Activated T-cell treated with anti-CD3 and anti-CD28 coated beads for 1 hour (primary cell): ENCODE data around the gene CYP1A1.

Experiments
- DNase-seq: peaks from one replicate; pipeline ENCODE4 v3.0.0-alpha.2; 2020; ENCODE audit warnings: low read depth

The CYP1A1 gene, protein sequence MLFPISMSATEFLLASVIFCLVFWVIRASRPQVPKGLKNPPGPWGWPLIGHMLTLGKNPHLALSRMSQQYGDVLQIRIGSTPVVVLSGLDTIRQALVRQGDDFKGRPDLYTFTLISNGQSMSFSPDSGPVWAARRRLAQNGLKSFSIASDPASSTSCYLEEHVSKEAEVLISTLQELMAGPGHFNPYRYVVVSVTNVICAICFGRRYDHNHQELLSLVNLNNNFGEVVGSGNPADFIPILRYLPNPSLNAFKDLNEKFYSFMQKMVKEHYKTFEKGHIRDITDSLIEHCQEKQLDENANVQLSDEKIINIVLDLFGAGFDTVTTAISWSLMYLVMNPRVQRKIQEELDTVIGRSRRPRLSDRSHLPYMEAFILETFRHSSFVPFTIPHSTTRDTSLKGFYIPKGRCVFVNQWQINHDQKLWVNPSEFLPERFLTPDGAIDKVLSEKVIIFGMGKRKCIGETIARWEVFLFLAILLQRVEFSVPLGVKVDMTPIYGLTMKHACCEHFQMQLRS

DNA sequence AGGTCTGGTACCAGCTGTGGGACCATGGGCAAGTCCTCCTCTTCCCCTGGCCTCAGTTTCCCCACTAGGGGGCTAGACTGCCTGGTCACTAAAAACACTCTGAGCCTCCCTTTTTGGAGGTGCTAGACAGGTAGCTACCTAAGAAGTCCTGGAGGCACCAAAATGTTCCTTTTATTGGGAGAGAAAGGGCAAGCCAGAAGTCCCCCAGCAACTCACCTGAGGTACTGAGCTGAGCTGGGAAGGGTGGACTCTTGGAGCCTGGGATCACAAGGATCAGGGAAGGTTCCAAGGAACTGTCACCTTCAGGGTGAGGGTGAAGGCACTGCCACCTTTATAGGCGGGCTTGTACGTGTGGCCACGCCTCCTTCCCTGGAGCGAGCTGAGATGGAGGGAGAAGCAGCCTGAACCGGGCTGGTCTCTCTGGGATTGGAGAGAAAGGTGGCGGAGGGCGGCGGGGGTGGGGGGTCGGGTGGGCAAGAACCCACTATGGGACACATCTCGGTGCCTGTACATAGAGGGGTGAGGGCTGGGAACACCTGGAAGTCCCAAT, at the start of gene CYP1A1:
TSS of gene CYP1A1 (minus strand) at position 304 of the 550 bp plus-strand sequence. CDS start 2,431 bp downstream, outside the sequence.
- DNase-seq, result no peak

DNA sequence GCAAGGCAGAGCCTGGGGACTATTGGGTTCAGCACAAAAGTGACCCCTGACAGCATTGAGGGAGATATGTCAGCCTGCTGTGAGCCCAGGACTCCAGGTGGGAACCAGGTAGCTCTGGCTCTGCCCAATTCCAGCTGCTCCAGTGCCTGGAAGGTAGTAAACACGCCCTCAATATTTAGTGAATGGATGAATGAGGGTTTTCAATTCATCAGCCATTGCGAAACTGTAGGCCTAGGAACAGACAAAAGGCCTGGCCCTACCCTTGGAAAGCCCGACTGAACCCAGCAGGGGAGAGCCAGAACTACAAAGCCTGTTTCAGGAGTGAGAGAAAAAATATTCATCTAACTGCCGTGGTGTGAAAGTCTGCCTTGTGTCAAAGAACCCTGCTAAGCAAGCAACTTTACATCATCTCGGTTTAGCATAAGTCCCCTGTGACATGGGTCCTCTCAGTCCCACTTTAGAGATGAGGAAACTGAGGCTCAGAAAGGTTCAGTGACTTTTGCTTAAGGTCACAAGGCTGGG, 48.5 kb upstream of the CYP1A1 start:
- no peak for DNase-seq

DNA sequence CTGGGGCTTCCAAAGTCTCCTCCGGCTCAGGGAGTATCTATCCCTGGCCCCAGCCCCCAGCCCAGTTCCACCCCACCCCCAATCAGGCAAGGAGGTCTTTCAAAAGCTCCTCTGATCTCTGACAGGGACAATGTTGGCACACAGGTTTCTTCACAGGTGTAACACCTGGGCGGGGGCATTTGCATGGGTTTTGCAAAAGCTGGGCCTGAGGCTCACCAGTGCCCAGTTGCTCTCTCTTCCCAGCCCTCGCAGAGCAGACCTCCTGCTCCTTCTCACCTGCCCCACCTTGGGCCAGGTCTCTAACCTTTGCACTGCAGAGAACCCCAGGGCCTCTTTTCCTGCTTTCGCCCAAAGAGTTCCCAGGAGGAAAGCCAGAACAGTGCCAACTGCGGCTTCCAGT, 48.0 kb upstream of the CYP1A1 start:
- DNase-seq, result no peak

DNA sequence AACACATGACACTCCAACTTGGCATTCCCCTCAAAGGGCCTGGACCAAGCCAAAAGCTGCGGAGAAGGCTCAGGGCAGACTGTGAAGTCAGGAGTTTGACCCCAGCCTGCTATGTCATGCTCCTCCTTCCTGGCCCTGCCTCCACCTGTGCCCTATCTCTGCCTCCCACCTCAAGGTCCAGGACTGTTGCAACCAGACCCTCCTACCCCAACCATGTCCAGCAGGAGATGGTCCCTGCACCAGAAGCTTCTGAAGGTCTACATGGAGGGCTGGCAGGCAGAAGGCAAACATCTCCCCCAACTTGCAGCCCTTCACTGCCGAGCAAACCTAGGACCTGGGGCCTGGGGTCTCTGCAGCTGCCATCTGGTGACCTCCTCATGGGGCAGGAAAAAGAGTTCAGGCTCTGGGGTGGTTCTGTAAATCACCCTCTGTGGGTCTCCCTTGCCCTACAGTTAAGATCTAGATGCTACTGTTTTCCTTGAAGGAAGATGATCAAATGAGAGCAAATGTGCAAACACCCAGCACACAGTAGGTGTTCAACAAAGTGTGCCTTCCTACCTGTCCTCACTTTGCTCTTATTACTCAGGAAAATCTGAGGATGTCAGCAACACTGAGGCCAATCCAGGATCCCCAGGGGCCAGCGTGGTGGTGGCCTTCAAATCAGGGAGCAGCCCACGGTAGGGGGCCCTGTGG, 45.0 kb upstream of the CYP1A1 start:
- no peak for DNase-seq

DNA sequence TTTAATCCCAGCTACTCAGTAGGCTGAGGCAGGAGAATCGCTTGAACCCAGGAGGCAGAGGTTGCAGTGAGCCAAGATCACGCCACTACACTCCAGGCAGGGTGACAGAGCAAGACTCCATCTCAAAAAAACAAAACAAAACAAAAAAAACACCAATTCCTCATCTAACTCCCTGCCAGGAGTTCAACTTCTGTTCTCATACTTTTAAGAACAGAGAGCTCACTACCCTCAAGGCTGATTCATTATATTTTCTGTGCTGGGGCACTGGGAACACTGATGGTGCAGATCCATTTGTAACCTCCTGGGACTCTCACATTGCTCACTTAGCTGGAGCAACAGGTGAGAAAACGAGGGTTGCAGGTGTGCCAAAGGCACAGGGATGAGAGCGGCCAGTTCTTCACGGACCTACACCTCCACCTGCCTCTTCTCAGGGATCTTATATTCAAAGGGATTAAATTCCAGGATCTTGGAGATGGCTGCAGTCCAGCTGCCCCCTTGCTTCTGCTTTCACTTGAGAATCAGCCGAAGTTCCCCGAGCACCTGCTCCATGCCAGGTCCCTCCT, 44.2 kb upstream of the CYP1A1 start:
- DNase-seq, result no peak

DNA sequence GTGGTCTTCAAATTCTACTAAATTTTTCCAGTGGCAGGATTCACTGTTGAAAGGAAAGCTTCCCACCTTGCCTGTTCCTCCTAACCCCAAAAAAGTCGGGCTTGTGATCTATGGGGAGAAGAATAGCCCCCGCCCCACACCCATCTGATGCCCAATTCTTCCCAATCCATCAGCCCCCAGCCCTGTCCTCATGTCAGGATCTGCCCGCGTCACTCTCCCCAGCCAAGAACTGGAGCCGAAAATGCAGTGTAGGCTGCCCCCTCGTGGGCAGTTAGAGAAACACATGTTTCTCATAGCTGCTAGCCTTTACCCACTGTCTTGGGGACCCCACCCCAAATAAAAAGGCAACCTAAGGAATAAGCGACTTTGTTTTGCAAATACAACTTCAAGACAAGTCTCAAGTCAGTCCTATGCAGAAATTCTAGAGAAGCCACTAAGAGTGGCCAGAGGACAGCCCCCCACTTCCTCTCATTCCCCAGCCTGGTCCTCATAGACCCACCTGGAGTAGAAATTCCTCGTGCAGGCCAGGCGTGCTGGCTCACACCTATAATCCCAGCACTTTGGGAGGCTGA, 43.5 kb upstream of the CYP1A1 start:
- no peak for DNase-seq

DNA sequence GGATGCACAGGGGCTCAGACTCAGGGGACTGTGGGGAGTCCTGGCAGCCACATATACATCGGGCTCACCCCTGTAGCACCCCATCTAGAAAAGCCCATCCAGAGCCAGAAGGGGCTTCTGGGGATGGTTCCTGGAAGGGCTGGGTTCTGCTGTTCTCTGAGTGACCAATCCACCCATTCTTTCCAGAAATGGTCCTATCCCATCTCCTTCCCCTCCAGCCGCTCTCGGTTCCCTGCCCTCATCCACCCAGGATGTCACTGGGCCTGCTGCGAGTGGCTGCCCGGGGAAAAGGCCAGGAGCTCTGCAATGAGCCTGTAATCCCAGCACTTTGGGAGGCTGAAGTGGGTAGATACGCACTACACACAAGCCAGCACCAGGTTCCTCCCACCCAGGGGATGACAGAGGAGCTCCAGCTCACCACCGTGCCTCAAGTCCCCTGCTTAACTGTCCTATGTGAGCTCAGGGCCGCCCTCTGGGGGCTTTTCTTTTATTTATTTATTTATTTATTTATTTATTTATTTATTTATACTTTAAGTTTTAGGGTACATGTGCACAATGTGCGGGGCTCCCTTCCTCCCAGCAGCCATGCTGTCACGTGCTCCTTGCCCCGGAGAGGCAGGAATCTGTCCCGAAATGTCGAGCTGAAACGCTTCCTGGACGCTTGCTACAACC, 42.9 kb upstream of the CYP1A1 start:
- no peak for DNase-seq

DNA sequence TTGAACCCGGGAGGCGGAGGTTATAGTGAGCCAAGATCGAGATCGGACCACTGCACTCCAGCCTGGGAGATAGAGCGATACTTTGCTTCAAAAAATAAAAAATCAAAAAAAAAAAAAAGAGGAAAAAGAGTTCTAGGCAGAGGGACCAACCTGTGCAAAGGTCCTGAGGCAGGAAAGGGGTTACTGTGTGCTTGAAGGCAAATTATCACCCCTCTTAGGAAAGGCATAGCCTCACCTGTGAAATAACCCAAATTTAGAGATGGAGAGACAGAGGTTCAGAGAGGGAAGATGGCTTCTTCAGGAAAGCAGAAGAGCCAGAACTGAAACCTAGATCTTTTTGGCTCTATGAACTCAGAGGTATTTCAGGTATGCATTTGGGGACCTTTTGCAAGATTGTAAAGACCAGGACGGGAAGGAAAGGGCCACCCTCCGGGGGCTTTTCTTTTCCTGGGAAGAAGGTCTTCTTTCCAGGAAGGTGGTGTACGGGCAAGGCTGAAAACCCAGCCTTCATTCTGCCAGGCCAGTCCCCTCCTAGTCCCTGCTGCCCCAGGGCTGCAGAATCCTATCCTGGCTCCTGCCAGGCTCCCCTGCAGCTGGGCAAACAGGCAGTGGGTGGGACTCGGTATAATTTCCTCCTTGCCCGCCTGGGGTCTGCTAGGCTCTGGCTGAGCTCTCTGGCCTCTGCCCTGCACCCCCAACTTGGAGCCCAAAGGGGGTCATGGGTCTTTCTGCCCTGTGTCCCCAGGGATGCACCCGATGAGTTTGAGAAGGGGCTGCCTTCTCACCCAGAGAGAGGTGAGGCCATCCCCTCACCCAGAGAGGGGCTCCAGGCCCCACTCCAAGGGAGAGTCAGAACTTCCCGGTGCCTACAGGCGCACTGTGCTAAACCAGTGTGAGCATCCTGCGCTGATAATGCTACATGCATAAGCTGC, 42.1 kb upstream of the CYP1A1 start:
- DNase-seq, result no peak

DNA sequence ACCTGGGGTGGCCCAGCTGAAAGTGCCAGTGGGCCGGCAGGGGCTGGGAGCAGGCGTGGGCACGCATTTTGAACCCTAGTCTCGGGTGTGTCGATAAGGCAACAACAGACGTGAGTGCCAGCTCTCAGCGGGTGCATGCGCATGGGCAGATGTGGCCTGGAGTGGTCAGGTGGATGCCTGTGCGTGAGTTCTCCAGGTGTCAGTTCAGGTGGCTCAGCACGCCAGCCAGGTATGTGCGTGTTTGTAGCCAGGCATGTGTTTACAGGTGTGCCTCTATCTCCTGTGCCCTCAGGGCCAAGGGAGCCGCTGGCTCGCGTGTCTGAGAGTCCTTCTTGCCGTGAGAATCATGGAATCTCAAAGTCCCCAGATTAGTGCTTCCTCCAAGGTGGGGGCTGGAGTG, 38.1 kb upstream of the CYP1A1 start:
- DNase-seq, result no peak

DNA sequence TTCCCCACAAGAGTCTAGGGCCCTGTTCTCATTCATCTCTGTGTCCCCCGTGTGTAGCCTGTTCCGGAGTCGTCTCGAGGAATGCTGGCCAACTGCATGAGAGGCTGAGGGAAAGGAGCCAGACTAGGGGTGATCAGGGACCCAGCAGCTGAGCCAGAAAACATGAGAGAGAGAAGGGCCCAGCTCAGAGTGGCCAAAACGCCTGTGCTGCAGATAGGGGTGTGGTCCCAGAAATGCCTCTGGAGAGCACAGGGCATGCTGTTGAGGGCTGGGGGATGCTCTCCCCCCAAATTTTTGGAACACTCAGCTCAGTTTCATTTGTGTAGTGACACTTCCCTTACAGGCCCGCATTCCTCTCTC, 37.4 kb upstream of the CYP1A1 start:
- DNase-seq, result no peak

DNA sequence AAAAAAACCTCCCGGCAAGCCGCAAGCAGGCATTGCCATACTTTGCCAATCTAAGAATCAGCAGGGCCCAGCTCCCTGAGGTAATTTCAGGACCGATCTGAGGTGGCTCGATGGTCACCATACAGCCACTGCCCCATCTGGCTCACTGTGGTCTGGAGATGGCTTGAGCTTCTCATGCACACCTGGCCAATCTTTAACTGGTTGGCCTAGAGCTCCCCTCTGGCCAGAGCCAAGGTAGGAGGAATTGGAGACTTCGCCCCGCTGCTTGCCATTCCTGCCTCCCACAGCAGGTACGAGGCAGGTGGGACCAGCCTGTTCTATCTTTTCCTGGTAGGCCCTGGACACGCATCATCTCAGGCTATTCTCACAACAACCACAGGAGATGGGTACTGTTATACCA, 33.4 kb upstream of the CYP1A1 start:
- DNase-seq, result no peak

DNA sequence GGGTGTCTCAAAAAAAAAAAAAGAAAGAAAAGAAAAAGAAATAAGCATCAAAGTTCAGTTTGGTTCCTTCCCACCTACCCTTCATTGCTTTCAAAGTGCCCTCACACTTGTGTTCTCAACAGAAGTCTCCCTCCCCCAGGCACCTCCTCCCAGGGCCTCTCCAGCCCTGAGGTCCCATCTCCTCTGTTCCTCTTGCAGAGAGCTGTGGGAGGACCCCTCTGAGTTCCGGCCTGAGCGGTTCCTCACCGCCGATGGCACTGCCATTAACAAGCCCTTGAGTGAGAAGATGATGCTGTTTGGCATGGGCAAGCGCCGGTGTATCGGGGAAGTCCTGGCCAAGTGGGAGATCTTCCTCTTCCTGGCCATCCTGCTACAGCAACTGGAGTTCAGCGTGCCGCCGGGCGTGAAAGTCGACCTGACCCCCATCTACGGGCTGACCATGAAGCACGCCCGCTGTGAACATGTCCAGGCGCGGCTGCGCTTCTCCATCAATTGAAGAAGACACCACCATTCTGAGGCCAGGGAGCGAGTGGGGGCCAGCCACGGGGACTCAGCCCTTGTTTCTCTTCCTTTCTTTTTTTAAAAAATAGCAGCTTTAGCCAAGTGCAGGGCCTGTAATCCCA, 29.4 kb upstream of the CYP1A1 start:
- no peak for DNase-seq

DNA sequence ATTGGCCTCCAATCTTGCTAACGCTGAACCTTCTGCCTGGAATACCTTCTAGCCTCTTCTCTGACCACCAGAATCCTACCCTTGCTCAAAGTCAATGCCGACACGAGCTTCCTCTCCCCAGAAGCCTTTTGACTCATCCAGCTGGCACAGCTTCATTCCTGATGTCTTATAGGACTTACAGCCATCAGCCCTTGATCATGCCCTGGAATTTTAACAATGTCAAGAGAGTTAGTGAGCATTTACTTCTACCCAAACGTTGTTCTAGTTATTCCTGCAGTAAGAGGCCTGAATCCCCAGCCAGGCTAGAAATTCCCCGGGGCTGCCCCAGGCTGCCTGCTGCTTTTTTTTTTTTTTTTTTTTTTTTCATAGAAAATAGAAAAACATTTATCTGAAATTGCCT, 27.2 kb upstream of the CYP1A1 start:
- DNase-seq, result no peak

DNA sequence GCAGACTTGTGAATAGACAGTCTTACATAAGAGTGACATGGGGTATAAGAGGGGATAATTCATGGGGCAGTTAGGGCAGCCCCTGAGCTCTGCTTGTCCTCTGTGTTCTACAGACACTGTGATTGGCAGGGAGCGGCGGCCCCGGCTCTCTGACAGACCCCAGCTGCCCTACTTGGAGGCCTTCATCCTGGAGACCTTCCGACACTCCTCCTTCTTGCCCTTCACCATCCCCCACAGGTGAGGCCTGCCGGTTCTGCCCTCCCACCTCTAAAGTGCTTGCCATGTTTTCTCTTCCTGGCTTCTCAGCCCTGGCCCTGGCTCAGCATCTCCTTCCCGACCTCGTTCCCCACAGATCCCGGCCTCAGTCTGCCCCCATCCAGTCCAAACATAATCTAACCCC, 26.7 kb upstream of the CYP1A1 start:
- DNase-seq, result no peak

DNA sequence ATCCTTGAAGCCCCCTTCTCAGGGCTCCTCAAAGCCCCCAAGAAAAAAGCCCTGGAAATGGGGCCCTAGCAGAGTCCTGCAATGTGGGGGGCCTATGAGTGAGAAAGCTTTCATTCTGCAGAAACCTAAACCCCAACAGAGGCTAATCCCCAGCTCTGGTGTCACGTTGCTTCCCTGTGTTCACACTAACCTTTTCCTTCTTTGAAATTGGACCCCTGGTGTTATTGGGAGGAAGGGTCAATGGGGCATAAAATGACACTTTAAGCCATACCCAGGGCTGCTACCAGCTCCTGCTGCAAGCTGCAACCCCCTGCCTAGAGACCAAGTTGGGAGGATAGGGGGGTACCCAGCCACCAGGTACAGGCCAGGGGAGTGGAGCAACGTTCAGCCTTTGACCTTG, 25.4 kb upstream of the CYP1A1 start:
- no peak for DNase-seq

DNA sequence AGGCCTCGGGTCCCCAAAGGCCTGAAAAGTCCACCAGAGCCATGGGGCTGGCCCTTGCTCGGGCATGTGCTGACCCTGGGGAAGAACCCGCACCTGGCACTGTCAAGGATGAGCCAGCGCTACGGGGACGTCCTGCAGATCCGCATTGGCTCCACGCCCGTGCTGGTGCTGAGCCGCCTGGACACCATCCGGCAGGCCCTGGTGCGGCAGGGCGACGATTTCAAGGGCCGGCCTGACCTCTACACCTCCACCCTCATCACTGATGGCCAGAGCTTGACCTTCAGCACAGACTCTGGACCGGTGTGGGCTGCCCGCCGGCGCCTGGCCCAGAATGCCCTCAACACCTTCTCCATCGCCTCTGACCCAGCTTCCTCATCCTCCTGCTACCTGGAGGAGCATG, 24.5 kb upstream of the CYP1A1 start:
- DNase-seq, result no peak

DNA sequence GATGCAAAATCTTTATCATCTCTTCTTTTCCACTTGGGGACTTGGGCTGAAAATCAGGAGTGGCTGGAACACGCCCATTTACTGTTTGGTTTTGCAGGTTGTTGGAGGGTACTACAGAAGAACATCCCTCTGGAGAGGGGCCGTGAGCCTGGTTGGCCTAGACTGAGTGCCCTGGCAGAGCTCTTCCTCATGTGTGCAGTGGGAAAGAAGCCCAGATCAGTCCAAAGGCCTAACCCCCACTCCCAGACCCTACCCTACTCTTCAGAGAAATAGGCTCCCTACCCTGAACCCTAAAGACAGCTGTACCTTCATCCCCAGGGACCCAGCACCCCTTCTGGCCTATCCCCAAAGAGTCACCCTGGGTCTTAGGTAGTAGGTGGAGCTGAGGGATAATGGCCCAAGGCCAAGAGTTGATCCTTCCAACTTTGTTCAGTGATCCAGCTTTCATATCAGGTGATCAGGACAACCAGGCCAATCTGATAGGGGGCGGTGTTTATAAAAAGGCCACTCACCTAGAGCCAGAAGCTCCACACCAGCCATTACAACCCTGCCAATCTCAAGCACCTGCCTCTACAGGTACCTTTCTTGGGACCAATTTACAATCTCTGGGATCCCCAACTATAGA, 23.1 kb upstream of the CYP1A1 start, which contains the start of gene CYP1A2:
TSS of gene CYP1A2 (plus strand) at position 524 of the 625 bp plus-strand sequence. CDS start 894 bp downstream, outside the sequence.
- no peak for DNase-seq

DNA sequence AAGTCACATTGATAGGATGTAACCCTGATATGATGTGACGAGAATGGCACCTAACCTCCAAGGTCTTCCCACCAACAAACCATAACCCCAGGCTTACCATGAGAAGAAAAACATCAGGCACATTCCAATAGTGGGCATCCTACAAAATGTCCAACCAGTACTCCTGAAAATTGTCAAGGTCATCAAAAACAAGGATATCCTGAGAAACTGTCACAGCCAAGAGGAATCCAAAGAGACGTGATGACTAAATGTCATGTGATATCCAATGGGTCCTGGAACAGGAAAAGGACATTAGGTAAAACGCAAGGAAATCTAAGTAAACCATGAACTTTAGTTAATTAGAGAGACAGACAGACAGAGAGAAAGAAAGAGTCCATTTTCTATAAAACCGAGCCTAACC, 21.1 kb upstream of the CYP1A1 start:
- no peak for DNase-seq

DNA sequence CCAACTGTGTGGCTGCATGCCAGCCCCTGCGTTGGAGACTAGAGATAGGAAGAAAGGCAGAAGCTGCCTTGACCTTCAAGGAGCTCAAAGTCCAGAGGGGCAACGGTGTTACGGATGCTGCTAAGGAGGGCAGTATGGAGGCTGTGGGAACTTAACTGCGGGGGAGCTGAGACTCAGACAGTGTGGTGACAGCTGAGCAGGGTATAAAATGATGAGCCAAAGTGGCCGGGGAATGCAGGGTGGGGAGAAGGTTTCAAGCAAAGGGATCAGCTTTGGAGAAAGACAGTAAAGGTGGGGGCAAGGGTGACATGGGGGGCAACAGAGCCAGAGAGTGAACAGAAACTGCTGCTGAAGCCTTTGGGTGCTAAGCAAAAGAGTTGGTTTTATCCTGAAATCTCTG, 17.1 kb upstream of the CYP1A1 start:
- DNase-seq, result no peak
